IMR-90 (cell line): Measurements from ENCODE around the gene HMGXB3. TPM values are rescaled to one million over a fixed set of nuclear protein-coding genes. Genes with fewer than 3 reads are reported as not detected.
A peak's percentile ranks its signal among the peaks of the same experiment; 100 is the strongest.

Source experiments
- ATAC-seq: fragments of 200-7000 bp; cut with Tn5 transposase; 2 replicates; pipeline ENCODE4 v1.9.1; 2020; ENCODE audit warnings: low read depth, mild to moderate bottlenecking, moderate library complexity
- BruUV-seq: library from RNA; stranded (reverse); fragments of 400-500 nt; replicated peaks from 2 replicates; lab custom pipeline; 2021; lab: Mats Ljungman, UMichigan
- CTCF ChIA-PET: fragments of 300-600 bp; formaldehyde crosslinking; extraction: SDS; loops from one replicate; lab custom pipeline; 2021; ENCODE audit warnings: antibody characterized with exemption; lab: Yijun Ruan, JAX
- POLR2A ChIA-PET: fragments of 300-600 bp; sonication (Branson Sonifier 250); formaldehyde crosslinking; loops from one replicate; lab custom pipeline; 2022; ENCODE audit warnings: antibody characterized with exemption; ENCODE audit not compliant: unreplicated experiment; lab: Charles Lee
- DNase-seq: peaks from one replicate; pipeline ENCODE4 v3.0.0; 2013
- H2AFZ ChIP-seq: replicated peaks from 2 replicates; pipeline ENCODE3; 2013; ENCODE audit warnings: low read length, mild to moderate bottlenecking; ENCODE audit not compliant: poor library complexity
- H2AK5ac ChIP-seq: 2 replicates; pipeline ENCODE4 v1.6.1; 2013; ENCODE audit warnings: low read depth, low read length, inconsistent platforms
- H2AK9ac ChIP-seq: replicated peaks from 2 replicates; pipeline ENCODE3; 2013; ENCODE audit warnings: mild to moderate bottlenecking, low read depth, low read length, moderate library complexity; ENCODE audit not compliant: poor library complexity
- H2BK120ac ChIP-seq: 2 replicates; pipeline ENCODE4 v1.6.1; 2013; ENCODE audit warnings: low read depth, low read length, inconsistent platforms
- H2BK15ac ChIP-seq: 3 replicates; pipeline ENCODE4 v1.6.1; 2013; ENCODE audit warnings: low read depth, low read length, inconsistent platforms
- H2BK20ac ChIP-seq: 2 replicates; pipeline ENCODE4 v1.6.1; 2013; ENCODE audit warnings: low read depth, mild to moderate bottlenecking, inconsistent platforms, low read length, moderate library complexity
- H2BK5ac ChIP-seq: 2 replicates; pipeline ENCODE4 v1.6.1; 2013; ENCODE audit warnings: mild to moderate bottlenecking, low read depth, low read length, inconsistent platforms; ENCODE audit not compliant: poor library complexity, severe bottlenecking
- H3K14ac ChIP-seq: replicated peaks from 2 replicates; pipeline ENCODE4 v1.6.1; 2013; ENCODE audit warnings: low read depth, low read length, inconsistent platforms
- H3K18ac ChIP-seq: 2 replicates; pipeline ENCODE4 v1.6.1; 2013; ENCODE audit warnings: low read depth, low read length, control low read depth
- H3K23ac ChIP-seq: 2 replicates; pipeline ENCODE4 v1.6.1; 2013; ENCODE audit warnings: low read depth, low read length, inconsistent platforms
- H3K27ac ChIP-seq: 2 replicates; pipeline ENCODE4 v1.5.1; 2013; ENCODE audit warnings: mild to moderate bottlenecking, control low read depth, low read length; ENCODE audit not compliant: insufficient read depth
- H3K27me3 ChIP-seq: 2 replicates; pipeline ENCODE4 v1.6.1; 2013; ENCODE audit warnings: low read length; ENCODE audit not compliant: control insufficient read depth, insufficient read depth
- H3K36me3 ChIP-seq: 2 replicates; pipeline ENCODE4 v1.6.1; 2013; ENCODE audit warnings: low read length, mixed read lengths; ENCODE audit not compliant: control insufficient read depth, insufficient read depth
- H3K4ac ChIP-seq: 2 replicates; pipeline ENCODE4 v1.6.1; 2013; ENCODE audit warnings: low read depth, low read length, inconsistent platforms
- H3K4me1 ChIP-seq: 2 replicates; pipeline ENCODE4 v1.6.1; 2013; ENCODE audit warnings: low read length, mixed read lengths; ENCODE audit not compliant: control insufficient read depth, insufficient read depth
- H3K4me2 ChIP-seq: 2 replicates; pipeline ENCODE4 v1.6.1; 2013; ENCODE audit warnings: low read depth, mild to moderate bottlenecking, control low read depth, low read length, moderate library complexity
- H3K4me3 ChIP-seq: 2 replicates; pipeline ENCODE4 v1.5.1; 2013; ENCODE audit warnings: low read depth, mild to moderate bottlenecking, control low read depth, low read length, moderate library complexity; ENCODE audit not compliant: insufficient read depth
- H3K56ac ChIP-seq: 2 replicates; pipeline ENCODE4 v1.6.1; 2013; ENCODE audit warnings: low read length, inconsistent platforms; ENCODE audit not compliant: insufficient read depth; ENCODE audit errors: extremely low read depth
- H3K79me1 ChIP-seq, 2 experiments: 2 replicates each; pipeline ENCODE4 v1.6.1; 2013; ENCODE audit warnings: low read length in 2 of 2, inconsistent platforms in 1 of 2, low read depth in 1 of 2
- H3K9ac ChIP-seq: 2 replicates; pipeline ENCODE4 v1.6.1; 2013; ENCODE audit warnings: low read depth, low read length, control low read depth
- H3K9me1 ChIP-seq: 2 replicates; pipeline ENCODE4 v1.6.1; 2013; ENCODE audit warnings: low read length, inconsistent platforms; ENCODE audit not compliant: insufficient read depth
- H3K9me3 ChIP-seq: 2 replicates; pipeline ENCODE4 v1.6.1; 2013; ENCODE audit warnings: low read length; ENCODE audit not compliant: control insufficient read depth, insufficient read depth
- H4K20me1 ChIP-seq: 2 replicates; pipeline ENCODE4 v1.6.1; 2013; ENCODE audit warnings: low read length, inconsistent platforms; ENCODE audit not compliant: insufficient read depth
- H4K5ac ChIP-seq: 2 replicates; pipeline ENCODE4 v1.6.1; 2013; ENCODE audit warnings: mild to moderate bottlenecking, low read depth, low read length, control low read depth
- H4K8ac ChIP-seq, 2 experiments: 2 replicates each; pipeline ENCODE4 v1.6.1; 2013; ENCODE audit warnings: low read depth in 2 of 2, low read length in 2 of 2, control low read depth in 1 of 2, inconsistent platforms in 1 of 2
- H4K91ac ChIP-seq: 2 replicates; pipeline ENCODE4 v1.6.1; 2013; ENCODE audit warnings: low read depth, low read length, inconsistent platforms; ENCODE audit not compliant: insufficient read depth
- BHLHE40 ChIP-seq: fragments of 150-350 bp; IDR thresholded peaks from 2 replicates; pipeline ENCODE4 v1.6.1; 2016; ENCODE audit warnings: mild to moderate bottlenecking, low read depth, low read length
- CEBPB ChIP-seq: IDR thresholded peaks from 2 replicates; pipeline ENCODE4 v1.6.1; 2012; ENCODE audit warnings: low read depth, low read length, improper control_type of control experiment
- CHD1 ChIP-seq: IDR thresholded peaks from 2 replicates; pipeline ENCODE4 v1.6.1; 2012; ENCODE audit warnings: low read depth, low read length, improper control_type of control experiment
- CTCF ChIP-seq: conservative IDR thresholded peaks from 2 replicates; pipeline ENCODE4 v1.5.1; 2012; ENCODE audit warnings: mild to moderate bottlenecking, low read depth, low read length, improper control_type of control experiment
- FOS ChIP-seq: fragments of 150-350 bp; IDR thresholded peaks from 2 replicates; pipeline ENCODE4 v1.6.1; 2016; ENCODE audit warnings: low read depth, low read length
- MXI1 ChIP-seq: IDR thresholded peaks from 2 replicates; pipeline ENCODE4 v1.6.1; 2012; ENCODE audit warnings: low read depth, mild to moderate bottlenecking, low read length, moderate library complexity, borderline replicate concordance
- NFE2L2 ChIP-seq: fragments of 150-350 bp; IDR thresholded peaks from 2 replicates; pipeline ENCODE4 v1.6.1; 2016; ENCODE audit warnings: low read depth, mild to moderate bottlenecking, low read length
- SMC3 ChIP-seq: fragments of 150-350 bp; IDR thresholded peaks from 2 replicates; pipeline ENCODE4 v1.6.1; 2016; ENCODE audit warnings: low read depth, mild to moderate bottlenecking, antibody characterized with exemption, low read length, moderate library complexity
- dilution Hi-C: fragments of 300-500 bp; cut with HindIII; formaldehyde crosslinking; loops from one replicate; pipeline ENCODE4 v1.14.3; 2018; ENCODE audit warnings: low sequenced_read_pairs; ENCODE audit not compliant: unreplicated experiment
- in situ Hi-C: fragments of 300-500 bp; cut with MboI; formaldehyde crosslinking; loops from 3 replicates; pipeline ENCODE4 v1.14.3; 2019; ENCODE audit warnings: low sequenced_read_pairs, inconsistent platforms, mixed read lengths
- intact Hi-C: fragments of 100-400 bp; cut with micrococcal nuclease; formaldehyde crosslinking; loops from 2 replicates; pipeline ENCODE4 v1.10.0; 2022
- polyA plus RNA-seq, 3 experiments: library from polyadenylated mRNA; depleted of rRNA; stranded (reverse); fragments of >200 nt; gene quantifications; 2 replicates each; pipeline ENCODE4 v1.2.3, GENCODE V29; 2012; ENCODE audit warnings: low replicate concordance in 1 of 3
- total RNA-seq: library from RNA; depleted of rRNA; stranded (reverse); fragments of >200 nt; gene quantifications from 2 replicates; pipeline ENCODE4 v1.2.3, GENCODE V29; 2012
- TF ChIP-seq, protein P1 (sequence below): fragments of 150-350 bp; IDR thresholded peaks from 2 replicates; pipeline ENCODE4 v1.6.1; 2017; ENCODE audit warnings: mild to moderate bottlenecking, antibody characterized with exemption, low read length, low read depth

The HMGXB3 gene
- total and polyA plus RNA-seq, 2 of the 4 experiments (the other 2 are of a cell fraction): 27.6 to 30.6 TPM

DNA sequence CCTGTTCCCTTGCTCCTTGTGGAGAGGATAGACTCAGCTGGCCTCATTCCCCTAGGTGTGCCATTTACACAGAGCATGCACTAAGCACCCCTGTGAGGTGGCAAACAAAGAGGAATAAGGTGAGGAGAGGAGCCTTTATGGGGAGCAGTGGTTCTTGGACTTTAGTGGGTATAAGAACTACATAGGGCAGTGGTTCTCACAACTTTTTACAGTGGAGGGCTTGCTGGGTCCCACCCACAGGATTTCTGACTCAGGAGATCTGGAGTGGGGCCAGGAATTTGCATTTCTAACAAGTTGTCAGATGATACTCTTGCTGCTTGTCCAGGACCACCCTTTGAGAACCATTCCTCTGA lies 43.8 kb downstream of the HMGXB3 start:
- Histone ChIP-seq H2AFZ (peak overlapping the region; percentile 84), H2BK20ac (peak overlapping the region; percentile 89), H4K91ac (peak overlapping the region; percentile 93), H3K4me3 (no peak overlapping the region), H3K9ac (0 out of 2 replicates have a peak overlapping the region, but pooled peaks have one; percentile 21), H3K4me2 (peak overlapping the region; percentile 40), H2BK15ac (peak overlapping the region; percentile 69; the same call in 1 of the 3 replicates), H2BK5ac (peak overlapping the region; percentile 87), H2BK120ac (peak overlapping the region; percentile 75), H3K56ac (peak overlapping the region; percentile 70; the same call in 1 of the 2 replicates), H4K20me1 (peaks cover 6% of the 10 kb centered on the region; the same call in 1 of the 2 replicates), H3K14ac (peak overlapping the region; percentile 89), H2AK9ac (peak overlapping the region; percentile 89), H4K5ac (peak overlapping the region; percentile 42; the same call in 1 of the 2 replicates), H4K8ac (peak overlapping the region; percentile 56 to 68; a peak in 3 of 4 replicates), H2AK5ac (peak overlapping the region; percentile 79), H3K23ac (peak overlapping the region; percentile 91), H3K36me3 (peaks cover 59% of the 10 kb centered on the region), H3K27me3 (no peaks in the 10 kb centered on the region), H3K79me1 (peaks cover 32 to 72% of the 10 kb centered on the region in 2 experiments), H3K9me3 (no peaks in the 10 kb centered on the region), H3K9me1 (peaks cover 33% of the 10 kb centered on the region), H3K27ac (peak overlapping the region; percentile 77), H3K4me1 (peaks cover 17% of the 10 kb centered on the region), H3K4ac (peak overlapping the region; percentile 90), H3K18ac (peak overlapping the region; percentile 21; the same call in 1 of the 2 replicates)
- in situ Hi-C loops (no loop called here), intact Hi-C loops (no loop called here), dilution Hi-C loops (no loop called here)
- ChIA-PET CTCF (no interaction called here), POLR2A (no interaction called here)
- peak; percentile 86 for DNase-seq
- BruUV-seq: no TSS peak
- TF ChIP-seq CEBPB (no peak), MXI1 (no peak), BHLHE40 (no peak), NFE2L2 (no peak), CHD1 (no peak), CTCF (no peak), FOS (no peak), SMC3 (no peak)
- TF ChIP-seq, protein P1, sequence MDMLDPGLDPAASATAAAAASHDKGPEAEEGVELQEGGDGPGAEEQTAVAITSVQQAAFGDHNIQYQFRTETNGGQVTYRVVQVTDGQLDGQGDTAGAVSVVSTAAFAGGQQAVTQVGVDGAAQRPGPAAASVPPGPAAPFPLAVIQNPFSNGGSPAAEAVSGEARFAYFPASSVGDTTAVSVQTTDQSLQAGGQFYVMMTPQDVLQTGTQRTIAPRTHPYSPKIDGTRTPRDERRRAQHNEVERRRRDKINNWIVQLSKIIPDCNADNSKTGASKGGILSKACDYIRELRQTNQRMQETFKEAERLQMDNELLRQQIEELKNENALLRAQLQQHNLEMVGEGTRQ: no peak
- ATAC-seq: peak; percentile 79
